HepG2 (cell line): ENCODE data around the gene P4HB. TPM values are rescaled to one million over a fixed set of nuclear protein-coding genes. Genes with fewer than 3 reads are reported as not detected.

Experiments used
- ARNT2 ChIP-seq: sonication (generic); formaldehyde crosslinking; IDR thresholded peaks from 2 replicates; pipeline ENCODE4 v1.8.0; 2022; ENCODE audit warnings: mild to moderate bottlenecking, low read depth, missing genetic modification reagents, moderate library complexity
- CCDC6 ChIP-seq: sonication (generic); formaldehyde crosslinking; IDR thresholded peaks from 2 replicates; pipeline ENCODE4 v1.8.1; 2022; ENCODE audit warnings: mild to moderate bottlenecking, missing genetic modification reagents, moderate library complexity
- FOSL1 ChIP-seq: sonication (generic); formaldehyde crosslinking; IDR thresholded peaks from 2 replicates; pipeline ENCODE4 v1.9.0; 2021; ENCODE audit warnings: missing genetic modification reagents, borderline replicate concordance
- KMT2B ChIP-seq: IDR thresholded peaks from 2 replicates; pipeline ENCODE4 v1.6.1; 2016; ENCODE audit warnings: missing genetic modification reagents, missing compliant biosample characterization
- MAFG ChIP-seq: sonication (generic); formaldehyde crosslinking; IDR thresholded peaks from 2 replicates; pipeline ENCODE4 v1.5.1; 2020; ENCODE audit warnings: mild to moderate bottlenecking, missing genetic modification reagents
- NFE2L2 ChIP-seq: fragments of 150-350 bp; IDR thresholded peaks from 2 replicates; pipeline ENCODE4 v1.6.1; 2014; ENCODE audit warnings: low read length
- NFYB ChIP-seq: sonication (generic); formaldehyde crosslinking; IDR thresholded peaks from 2 replicates; pipeline ENCODE4 v1.4.0; 2020; ENCODE audit warnings: missing genetic modification reagents
- PATZ1 ChIP-seq: sonication (generic); formaldehyde crosslinking; IDR thresholded peaks from 2 replicates; pipeline ENCODE4 v1.4.0; 2020; ENCODE audit warnings: missing genetic modification reagents
- PLSCR1 ChIP-seq: sonication (generic); formaldehyde crosslinking; IDR thresholded peaks from 2 replicates; pipeline ENCODE4 v1.5.0; 2020; ENCODE audit warnings: missing genetic modification reagents, mild to moderate bottlenecking, borderline replicate concordance
- RARG ChIP-seq: sonication (generic); formaldehyde crosslinking; IDR thresholded peaks from 2 replicates; pipeline ENCODE4 v1.4.0; 2020; ENCODE audit warnings: low read depth, mild to moderate bottlenecking, missing genetic modification reagents
- SNAPC5 ChIP-seq: sonication (generic); formaldehyde crosslinking; IDR thresholded peaks from 2 replicates; pipeline ENCODE4 v1.8.1; 2023; ENCODE audit warnings: mild to moderate bottlenecking, missing genetic modification reagents, borderline replicate concordance
- SRF ChIP-seq: IDR thresholded peaks from 2 replicates; pipeline ENCODE4 v1.6.1; 2011; ENCODE audit warnings: mild to moderate bottlenecking, low read depth, low read length, moderate library complexity
- TCF7L2 ChIP-seq: IDR thresholded peaks from 2 replicates; pipeline ENCODE4 v1.6.1; 2011; ENCODE audit warnings: mild to moderate bottlenecking, low read depth, low read length, moderate library complexity
- TFDP2 ChIP-seq: sonication (generic); formaldehyde crosslinking; IDR thresholded peaks from 2 replicates; pipeline ENCODE4 v1.4.0; 2020; ENCODE audit warnings: missing genetic modification reagents
- THRA ChIP-seq: sonication (generic); formaldehyde crosslinking; IDR thresholded peaks from 2 replicates; pipeline ENCODE4 v1.4.0; 2020; ENCODE audit warnings: missing genetic modification reagents, borderline replicate concordance
- ZNF20 ChIP-seq: sonication (generic); formaldehyde crosslinking; IDR thresholded peaks from 2 replicates; pipeline ENCODE4 v1.4.0; 2020; ENCODE audit warnings: mild to moderate bottlenecking, moderate library complexity, missing genetic modification reagents
- ZNF224 ChIP-seq: sonication (generic); formaldehyde crosslinking; IDR thresholded peaks from 2 replicates; pipeline ENCODE4 v1.5.0; 2020; ENCODE audit warnings: mild to moderate bottlenecking, missing genetic modification reagents
- ZNF460 ChIP-seq: sonication (generic); formaldehyde crosslinking; IDR thresholded peaks from 2 replicates; pipeline ENCODE4 v1.5.1; 2020; ENCODE audit warnings: missing genetic modification reagents, mild to moderate bottlenecking, borderline replicate concordance
- ZNF564 ChIP-seq: sonication (generic); formaldehyde crosslinking; IDR thresholded peaks from 2 replicates; pipeline ENCODE4 v1.8.1; 2023; ENCODE audit warnings: mild to moderate bottlenecking, missing genetic modification reagents
- ZNF598 ChIP-seq: sonication (generic); formaldehyde crosslinking; IDR thresholded peaks from 2 replicates; pipeline ENCODE4 v1.5.1; 2020; ENCODE audit warnings: mild to moderate bottlenecking, missing genetic modification reagents, borderline replicate concordance
- ZNF737 ChIP-seq: sonication (generic); formaldehyde crosslinking; IDR thresholded peaks from 2 replicates; pipeline ENCODE4 v1.5.0; 2020; ENCODE audit warnings: missing genetic modification reagents, mild to moderate bottlenecking, borderline replicate concordance
- ZNF816 ChIP-seq: sonication (generic); formaldehyde crosslinking; IDR thresholded peaks from 2 replicates; pipeline ENCODE4 v1.8.0; 2022; ENCODE audit warnings: missing genetic modification reagents, mild to moderate bottlenecking, borderline replicate concordance
- ZNF878 ChIP-seq: sonication (generic); formaldehyde crosslinking; IDR thresholded peaks from 2 replicates; pipeline ENCODE4 v1.8.1; 2023; ENCODE audit warnings: mild to moderate bottlenecking, missing genetic modification reagents, moderate library complexity
- ZNF879 ChIP-seq: sonication (generic); formaldehyde crosslinking; IDR thresholded peaks from 2 replicates; pipeline ENCODE4 v1.8.1; 2023; ENCODE audit warnings: missing genetic modification reagents
- polyA plus RNA-seq, 8 experiments: library from polyadenylated mRNA; depleted of rRNA in 3 of 8; stranded (reverse) in 7 of 8; unstranded in 1 of 8; fragments of >200 nt; fragmentation: Illumina TruSeq in 4 of 8; extraction: Trizol in 4 of 8; gene quantifications; 2 replicates each; pipeline versions ENCODE4 v1.2.1 to v1.2.3, GENCODE V29; 2011 to 2016; ENCODE audit warnings: low read depth in 4 of 8, missing spikeins in 1 of 8, mixed read lengths in 1 of 8; ENCODE audit not compliant: insufficient read depth in 1 of 8
- total RNA-seq, 5 experiments: library from RNA; depleted of rRNA; stranded (reverse); fragments of >200 nt; fragmentation: Illumina TruSeq; extraction: Trizol; gene quantifications; 2 replicates each; pipeline ENCODE4 v1.2.3, GENCODE V29; 2016; ENCODE audit warnings: low read depth in 1 of 5

P4HB gene
- total and polyA plus RNA-seq, 2 of the 13 experiments (the other 11 are each of a cell fraction or from before 2014, with no cell fraction given) = 185 to 782 TPM

GRCh38 chr17:81871387-81872230 lies 11.3 kb upstream of the P4HB start (continued):
- TF ChIP-seq PLSCR1 (peak; percentile 97; the same call in 1 of the 2 replicates), FOSL1 (no peak), NFE2L2 (no peak), TFDP2 (CRISPR knock-in tag) (peak; percentile 96), ARNT2 (CRISPR knock-in tag) (peak; percentile 96), ZNF737 (no peak; the same call in none of the 2 replicates), ZNF598 (CRISPR knock-in tag) (peak; percentile 67; the same call in 1 of the 2 replicates), SRF (peak; percentile 55; the same call in 1 of the 2 replicates), ZNF20 (CRISPR knock-in tag) (peak; percentile 38; the same call in 1 of the 2 replicates), TCF7L2 (no peak), ZNF816 (CRISPR knock-in tag) (peak; percentile 55; the same call in 1 of the 2 replicates), ZNF224 (peak; percentile 86; the same call in 1 of the 2 replicates), ZNF460 (CRISPR knock-in tag) (no peak), CCDC6 (CRISPR knock-in tag) (peak; percentile 91; the same call in 1 of the 2 replicates), RARG (peak; percentile 45; the same call in 1 of the 2 replicates), KMT2B (CRISPR knock-in tag) (peak; percentile 72), ZNF878 (CRISPR knock-in tag) (peak; percentile 52; the same call in 1 of the 2 replicates), ZNF879 (CRISPR knock-in tag) (peak; percentile 94), MAFG (CRISPR knock-in tag) (no peak), SNAPC5 (CRISPR knock-in tag) (no peak), THRA (CRISPR knock-in tag) (peak; percentile 69), PATZ1 (peak; percentile 89; the same call in 1 of the 2 replicates), NFYB (CRISPR knock-in tag) (no peak; the same call in 1 of the 2 replicates), ZNF564 (CRISPR knock-in tag) (peak; percentile 85; the same call in 1 of the 2 replicates)
